Upper lobe of right lung (tissue), 1 donor: ENCODE data around the gene TRMT10A. TPM values are rescaled to one million over a fixed set of nuclear protein-coding genes. Genes with fewer than 3 reads are reported as not detected.

Source experiments
- ATAC-seq: fragments of 200-7000 bp; cut with Tn5 transposase; one replicate; pipeline ENCODE4 v1.9.1; 2020; ENCODE audit warnings: mild to moderate bottlenecking, moderate library complexity
- DNase-seq: peaks from one replicate; pipeline ENCODE4 v3.0.0-alpha.2; 2020
- H3K27ac ChIP-seq: fragments of 200-600 bp; one replicate; pipeline ENCODE4 v1.8.0; 2022
- H3K27me3 ChIP-seq: fragments of 200-600 bp; one replicate; pipeline ENCODE4 v1.8.0; 2022; ENCODE audit warnings: mild to moderate bottlenecking
- H3K36me3 ChIP-seq: fragments of 200-600 bp; one replicate; pipeline ENCODE4 v1.8.0; 2022
- H3K4me1 ChIP-seq: fragments of 200-600 bp; one replicate; pipeline ENCODE4 v1.8.0; 2022
- H3K4me3 ChIP-seq: fragments of 200-600 bp; one replicate; pipeline ENCODE4 v1.8.0; 2022; ENCODE audit warnings: mild to moderate bottlenecking
- H3K9me3 ChIP-seq: fragments of 200-600 bp; one replicate; pipeline ENCODE4 v1.8.0; 2022
- intact Hi-C: fragments of 100-400 bp; cut with DNase I; formaldehyde crosslinking; loops from one replicate; pipeline ENCODE4 v1.11.0; 2022
- total RNA-seq: library from RNA; stranded (reverse); fragmentation: NEBNext Ultra II Directional; extraction: Animal tissue kit (Norgen Biotek cat#: 25700); gene quantifications from one replicate; pipeline ENCODE4 v1.2.1, GENCODE V29; 2021
- TF ChIP-seq, protein P1 (sequence below): fragments of 200-600 bp; IDR thresholded peaks from one replicate; pipeline ENCODE4 v1.8.0; 2022; ENCODE audit warnings: antibody characterized with exemption
- donor health status: DM: no; HTN: yes; CAD: no; lungs with severe emphysema.

The TRMT10A gene
- total RNA-seq, 1 donor from 2014 or later: 5.0 TPM

DNA sequence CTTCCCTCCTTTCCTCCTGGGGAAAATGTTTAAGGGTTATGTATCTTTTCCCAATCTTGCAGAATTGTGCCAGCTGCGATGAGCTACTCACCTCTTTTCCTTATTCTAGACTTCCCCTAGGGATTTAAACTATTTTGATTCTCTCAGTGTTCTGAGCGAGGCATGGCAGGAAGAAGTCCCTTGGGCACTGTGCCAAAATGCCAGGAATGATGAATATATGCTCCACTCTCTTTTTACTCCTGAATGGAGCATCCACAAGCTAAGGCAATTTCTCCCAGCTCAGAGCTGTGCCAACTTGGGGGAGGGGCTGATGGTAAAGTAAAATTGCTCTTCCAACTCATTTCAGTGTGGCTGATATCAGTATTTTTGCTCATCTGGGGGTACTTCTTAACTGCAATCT is 57.1 kb downstream of the TRMT10A start:
- Histone ChIP-seq H3K36me3 (no peaks in the 10 kb centered on the region), H3K27me3 (no peaks in the 10 kb centered on the region), H3K9me3 (no peaks in the 10 kb centered on the region), H3K4me1 (no peaks in the 10 kb centered on the region), H3K27ac (no peak overlapping the region), H3K4me3 (no peak overlapping the region)
- no peak for DNase-seq
- ATAC-seq: no peak
- intact Hi-C loops: no loop called here
- TF ChIP-seq, protein P1, sequence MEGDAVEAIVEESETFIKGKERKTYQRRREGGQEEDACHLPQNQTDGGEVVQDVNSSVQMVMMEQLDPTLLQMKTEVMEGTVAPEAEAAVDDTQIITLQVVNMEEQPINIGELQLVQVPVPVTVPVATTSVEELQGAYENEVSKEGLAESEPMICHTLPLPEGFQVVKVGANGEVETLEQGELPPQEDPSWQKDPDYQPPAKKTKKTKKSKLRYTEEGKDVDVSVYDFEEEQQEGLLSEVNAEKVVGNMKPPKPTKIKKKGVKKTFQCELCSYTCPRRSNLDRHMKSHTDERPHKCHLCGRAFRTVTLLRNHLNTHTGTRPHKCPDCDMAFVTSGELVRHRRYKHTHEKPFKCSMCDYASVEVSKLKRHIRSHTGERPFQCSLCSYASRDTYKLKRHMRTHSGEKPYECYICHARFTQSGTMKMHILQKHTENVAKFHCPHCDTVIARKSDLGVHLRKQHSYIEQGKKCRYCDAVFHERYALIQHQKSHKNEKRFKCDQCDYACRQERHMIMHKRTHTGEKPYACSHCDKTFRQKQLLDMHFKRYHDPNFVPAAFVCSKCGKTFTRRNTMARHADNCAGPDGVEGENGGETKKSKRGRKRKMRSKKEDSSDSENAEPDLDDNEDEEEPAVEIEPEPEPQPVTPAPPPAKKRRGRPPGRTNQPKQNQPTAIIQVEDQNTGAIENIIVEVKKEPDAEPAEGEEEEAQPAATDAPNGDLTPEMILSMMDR: no peak

GRCh38 chr4:99504804-99505502 is 58.9 kb downstream of the TRMT10A start:
- no peak for DNase-seq

More at GRCh38 chr4:99504804-99505502, 58.9 kb downstream of the TRMT10A start:
- H3K36me3 ChIP-seq: no peaks in the 10 kb centered on the region
- TF ChIP-seq, protein P1: no peak
- intact Hi-C loops: no loop called here
- no peaks in the 10 kb centered on the region for H3K4me1 ChIP-seq
- no peak overlapping the region for H3K27ac ChIP-seq
- H3K9me3 ChIP-seq: no peaks in the 10 kb centered on the region
- ATAC-seq: no peak
- no peaks in the 10 kb centered on the region for H3K27me3 ChIP-seq
- H3K4me3 ChIP-seq: no peak overlapping the region

Other genes with a start within 250 kb of the TRMT10A start
- 744 TPM for gene ADH1B, start 242.6 kb downstream of the TRMT10A start, total RNA-seq
- gene ADH1C, start 211.3 kb downstream of the TRMT10A start, total RNA-seq: 6.8 TPM
- not detected for gene ADH7, start 128.7 kb downstream of the TRMT10A start, total RNA-seq
- gene C4orf17, start 53.0 kb downstream of the TRMT10A start, total RNA-seq: not detected
- gene MTTP, start 10.8 kb upstream of the TRMT10A start, total RNA-seq: 0.20 TPM
- not detected for gene C4orf54, start 93.8 kb upstream of the TRMT10A start, total RNA-seq